SU-DHL-6 (cell line): Measurements from ENCODE around the gene NEK6.

ENCODE experiments used
- H2AFZ ChIP-seq: fragments of 200-600 bp; sonication (generic); 2 replicates; pipeline ENCODE4 v1.6.1; 2014; ENCODE audit warnings: low read depth, mild to moderate bottlenecking, moderate library complexity, mixed read lengths, antibody characterized with exemption, low read length; ENCODE audit not compliant: severe bottlenecking
- H3F3A ChIP-seq: fragments of 200-600 bp; shearing (Covaris generic); 2 replicates; pipeline ENCODE4 v1.6.0; 2016; ENCODE audit warnings: antibody characterized with exemption, mild to moderate bottlenecking; ENCODE audit not compliant: insufficient read depth
- H3K27ac ChIP-seq: fragments of 200-600 bp; sonication (generic); 2 replicates; pipeline ENCODE4 v1.5.1; 2016; ENCODE audit warnings: low read depth, mild to moderate bottlenecking, low read length, moderate library complexity, mixed read lengths
- H3K27me3 ChIP-seq: fragments of 200-600 bp; sonication (generic), shearing (Covaris generic); 2 replicates; pipeline ENCODE4 v1.6.0; 2014; ENCODE audit warnings: mild to moderate bottlenecking, low read length
- H3K36me3 ChIP-seq: fragments of 200-600 bp; sonication (generic); 2 replicates; pipeline ENCODE4 v1.6.1; 2014; ENCODE audit warnings: mild to moderate bottlenecking, low read length, mixed read lengths
- H3K4me2 ChIP-seq: fragments of 300-600, 200-600 bp; shearing (Covaris generic), sonication (generic); 2 replicates; pipeline ENCODE4 v1.6.0; 2014; ENCODE audit warnings: low read length, low read depth, mild to moderate bottlenecking; ENCODE audit not compliant: poor library complexity, severe bottlenecking
- H3K4me3 ChIP-seq: fragments of 200-600 bp; sonication (generic); 2 replicates; pipeline ENCODE4 v1.5.1; 2014; ENCODE audit warnings: antibody characterized with exemption, low read length, mild to moderate bottlenecking, mixed read lengths; ENCODE audit not compliant: insufficient read depth, poor library complexity, severe bottlenecking
- H3K79me2 ChIP-seq: fragments of 200-600 bp; sonication (generic); 2 replicates; pipeline ENCODE4 v1.6.1; 2014; ENCODE audit warnings: mild to moderate bottlenecking, low read length, moderate library complexity; ENCODE audit not compliant: insufficient read depth
- H3K9ac ChIP-seq: fragments of 200-600 bp; sonication (generic); 2 replicates; pipeline ENCODE4 v1.7.0; 2014; ENCODE audit warnings: mild to moderate bottlenecking, low read length
- H3K9me2 ChIP-seq: fragments of 200-600 bp; sonication (generic); replicated peaks from 2 replicates; pipeline ENCODE4 v1.6.1; 2014; ENCODE audit warnings: low read length; ENCODE audit not compliant: insufficient read depth
- H3K9me3 ChIP-seq: fragments of 200-600 bp; sonication (generic); 2 replicates; pipeline ENCODE4 v1.6.1; 2014; ENCODE audit warnings: low read length, mixed read lengths; ENCODE audit not compliant: insufficient read depth
- H4K20me1 ChIP-seq: fragments of 200-600 bp; sonication (generic); 2 replicates; pipeline ENCODE4 v1.6.1; 2014; ENCODE audit warnings: low read depth, mild to moderate bottlenecking, antibody characterized with exemption, low read length, moderate library complexity, mixed read lengths
- CTCF ChIP-seq: fragments of 200-600 bp; sonication (generic); IDR thresholded peaks from one replicate; pipeline ENCODE4 v1.5.1; 2017; ENCODE audit warnings: antibody characterized with exemption, mild to moderate bottlenecking, low read length, moderate library complexity; ENCODE audit not compliant: insufficient read depth, poor library complexity, severe bottlenecking
- EZH2phosphoT487 ChIP-seq: fragments of 200-600 bp; sonication (generic), shearing (Covaris generic); conservative IDR thresholded peaks from 2 replicates; pipeline ENCODE4 v1.6.1; 2018; ENCODE audit warnings: mild to moderate bottlenecking, antibody characterized with exemption, low read length, moderate library complexity, mixed read lengths

Gene NEK6

GRCh38 chr9:124274738-124275137 is 17.0 kb downstream of the NEK6 start:
- H3K9me3 ChIP-seq: no peaks in the 10 kb centered on the region
- H3K4me3 ChIP-seq: no peak overlapping the region
- peaks cover 4% of the 10 kb centered on the region; the same call in 1 of the 2 replicates for H3F3A ChIP-seq
- H3K79me2 ChIP-seq: peaks cover 100% of the 10 kb centered on the region
- H3K9me2 ChIP-seq: no peaks in the 10 kb centered on the region
- peaks cover 39% of the 10 kb centered on the region; the same call in 1 of the 2 replicates for H4K20me1 ChIP-seq
- no peak overlapping the region for H2AFZ ChIP-seq
- no peak overlapping the region for H3K4me2 ChIP-seq
- H3K9ac ChIP-seq: no peak overlapping the region
- H3K27me3 ChIP-seq: no peaks in the 10 kb centered on the region
- no peak for TF ChIP-seq CTCF
- TF ChIP-seq EZH2phosphoT487: no peak
- no peaks in the 10 kb centered on the region for H3K36me3 ChIP-seq
- no peak overlapping the region for H3K27ac ChIP-seq

GRCh38 chr9:124277420-124277819 is 19.7 kb downstream of the NEK6 start:
- no peaks in the 10 kb centered on the region for H3K9me2 ChIP-seq
- peaks cover 100% of the 10 kb centered on the region for H3K79me2 ChIP-seq
- H3K4me2 ChIP-seq: no peak overlapping the region
- H3K4me3 ChIP-seq: no peak overlapping the region
- H3F3A ChIP-seq: 0 out of 2 replicates have a peak, but pooled peaks cover 4% of the 10 kb centered on the region
- no peaks in the 10 kb centered on the region for H3K27me3 ChIP-seq
- no peak overlapping the region for H3K9ac ChIP-seq
- TF ChIP-seq EZH2phosphoT487 (no peak), CTCF (no peak)
- H2AFZ ChIP-seq: no peak overlapping the region
- no peak overlapping the region for H3K27ac ChIP-seq
- H3K36me3 ChIP-seq: no peaks in the 10 kb centered on the region
- H4K20me1 ChIP-seq: peaks cover 33% of the 10 kb centered on the region; the same call in 1 of the 2 replicates
- no peaks in the 10 kb centered on the region for H3K9me3 ChIP-seq

GRCh38 chr9:124278054-124278540 is 20.3 kb downstream of the NEK6 start:
- no peak overlapping the region for H3K4me3 ChIP-seq
- no peaks in the 10 kb centered on the region for H3K27me3 ChIP-seq
- H3F3A ChIP-seq: 0 out of 2 replicates have a peak, but pooled peaks cover 4% of the 10 kb centered on the region
- H3K9me2 ChIP-seq: no peaks in the 10 kb centered on the region
- H3K36me3 ChIP-seq: no peaks in the 10 kb centered on the region
- no peak overlapping the region for H2AFZ ChIP-seq
- H3K9me3 ChIP-seq: no peaks in the 10 kb centered on the region
- TF ChIP-seq EZH2phosphoT487 (no peak), CTCF (no peak)
- H4K20me1 ChIP-seq: peaks cover 31% of the 10 kb centered on the region; the same call in 1 of the 2 replicates
- no peak overlapping the region for H3K4me2 ChIP-seq
- peaks cover 100% of the 10 kb centered on the region for H3K79me2 ChIP-seq
- no peak overlapping the region for H3K9ac ChIP-seq
- no peak overlapping the region for H3K27ac ChIP-seq
